ENCODE results near the gene KCNJ2. TPM values are rescaled to one million over a fixed set of nuclear protein-coding genes. Genes with fewer than 3 reads are reported as not detected.

KCNJ2 gene
- total RNA-seq, 1 experiment from 2014 or later, result 1.5 TPM

DNA sequence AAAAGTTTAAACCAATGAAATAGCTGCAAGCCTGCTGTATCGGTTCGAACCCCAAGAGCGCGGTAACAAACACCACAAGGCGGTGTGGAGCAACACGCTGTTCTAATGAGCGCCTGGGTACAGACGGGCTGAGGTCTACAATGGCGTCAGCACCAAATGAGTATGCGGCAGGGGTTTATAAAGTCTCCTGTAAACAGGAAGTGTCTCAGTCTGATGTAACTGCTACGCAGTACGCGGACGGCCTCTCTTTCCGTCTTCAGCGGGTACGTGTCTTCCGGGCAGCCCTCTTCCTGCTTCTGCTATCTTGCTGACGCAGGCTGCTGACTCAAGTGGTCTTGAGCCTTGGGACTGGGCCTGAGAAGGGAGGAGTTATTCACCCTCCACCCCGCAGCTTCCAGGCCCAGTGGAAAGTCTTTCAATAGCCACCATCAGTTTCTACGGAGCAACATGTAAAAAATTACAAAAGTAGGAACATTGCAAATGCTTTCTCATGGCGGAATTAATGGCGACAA is 40.5 kb upstream of the KCNJ2 start:
- Histone ChIP-seq H3K4me1 (ENCODE audit: control insufficient read depth, insufficient read depth, low read length) (no peaks in the 10 kb centered on the region), H3K27me3 (ENCODE audit: control insufficient read depth, insufficient read depth, low read length) (no peaks in the 10 kb centered on the region), H3K9me3 (ENCODE audit: control insufficient read depth, insufficient read depth, low read depth, low read length) (no peaks in the 10 kb centered on the region), H3K27ac (ENCODE audit: low read length) (no peak overlapping the region), H3K36me3 (ENCODE audit: control insufficient read depth, insufficient read depth, low read length) (no peaks in the 10 kb centered on the region), H3K4me3 (ENCODE audit: low read depth in 2 of 2, low read length in 2 of 2) (no peak overlapping the region)
- TF ChIP-seq POLR2AphosphoS5 (IDR thresholded peaks at IDR 0.05; ENCODE audit: low read depth, low read length), result no peak
- TF ChIP-seq TCF7L2 (IDR thresholded peaks at IDR 0.05; ENCODE audit: low read depth, low read length), result no peak
- TF ChIP-seq, protein P1, sequence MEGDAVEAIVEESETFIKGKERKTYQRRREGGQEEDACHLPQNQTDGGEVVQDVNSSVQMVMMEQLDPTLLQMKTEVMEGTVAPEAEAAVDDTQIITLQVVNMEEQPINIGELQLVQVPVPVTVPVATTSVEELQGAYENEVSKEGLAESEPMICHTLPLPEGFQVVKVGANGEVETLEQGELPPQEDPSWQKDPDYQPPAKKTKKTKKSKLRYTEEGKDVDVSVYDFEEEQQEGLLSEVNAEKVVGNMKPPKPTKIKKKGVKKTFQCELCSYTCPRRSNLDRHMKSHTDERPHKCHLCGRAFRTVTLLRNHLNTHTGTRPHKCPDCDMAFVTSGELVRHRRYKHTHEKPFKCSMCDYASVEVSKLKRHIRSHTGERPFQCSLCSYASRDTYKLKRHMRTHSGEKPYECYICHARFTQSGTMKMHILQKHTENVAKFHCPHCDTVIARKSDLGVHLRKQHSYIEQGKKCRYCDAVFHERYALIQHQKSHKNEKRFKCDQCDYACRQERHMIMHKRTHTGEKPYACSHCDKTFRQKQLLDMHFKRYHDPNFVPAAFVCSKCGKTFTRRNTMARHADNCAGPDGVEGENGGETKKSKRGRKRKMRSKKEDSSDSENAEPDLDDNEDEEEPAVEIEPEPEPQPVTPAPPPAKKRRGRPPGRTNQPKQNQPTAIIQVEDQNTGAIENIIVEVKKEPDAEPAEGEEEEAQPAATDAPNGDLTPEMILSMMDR (IDR thresholded peaks at IDR 0.05), result no peak
- TF ChIP-seq, protein P2, sequence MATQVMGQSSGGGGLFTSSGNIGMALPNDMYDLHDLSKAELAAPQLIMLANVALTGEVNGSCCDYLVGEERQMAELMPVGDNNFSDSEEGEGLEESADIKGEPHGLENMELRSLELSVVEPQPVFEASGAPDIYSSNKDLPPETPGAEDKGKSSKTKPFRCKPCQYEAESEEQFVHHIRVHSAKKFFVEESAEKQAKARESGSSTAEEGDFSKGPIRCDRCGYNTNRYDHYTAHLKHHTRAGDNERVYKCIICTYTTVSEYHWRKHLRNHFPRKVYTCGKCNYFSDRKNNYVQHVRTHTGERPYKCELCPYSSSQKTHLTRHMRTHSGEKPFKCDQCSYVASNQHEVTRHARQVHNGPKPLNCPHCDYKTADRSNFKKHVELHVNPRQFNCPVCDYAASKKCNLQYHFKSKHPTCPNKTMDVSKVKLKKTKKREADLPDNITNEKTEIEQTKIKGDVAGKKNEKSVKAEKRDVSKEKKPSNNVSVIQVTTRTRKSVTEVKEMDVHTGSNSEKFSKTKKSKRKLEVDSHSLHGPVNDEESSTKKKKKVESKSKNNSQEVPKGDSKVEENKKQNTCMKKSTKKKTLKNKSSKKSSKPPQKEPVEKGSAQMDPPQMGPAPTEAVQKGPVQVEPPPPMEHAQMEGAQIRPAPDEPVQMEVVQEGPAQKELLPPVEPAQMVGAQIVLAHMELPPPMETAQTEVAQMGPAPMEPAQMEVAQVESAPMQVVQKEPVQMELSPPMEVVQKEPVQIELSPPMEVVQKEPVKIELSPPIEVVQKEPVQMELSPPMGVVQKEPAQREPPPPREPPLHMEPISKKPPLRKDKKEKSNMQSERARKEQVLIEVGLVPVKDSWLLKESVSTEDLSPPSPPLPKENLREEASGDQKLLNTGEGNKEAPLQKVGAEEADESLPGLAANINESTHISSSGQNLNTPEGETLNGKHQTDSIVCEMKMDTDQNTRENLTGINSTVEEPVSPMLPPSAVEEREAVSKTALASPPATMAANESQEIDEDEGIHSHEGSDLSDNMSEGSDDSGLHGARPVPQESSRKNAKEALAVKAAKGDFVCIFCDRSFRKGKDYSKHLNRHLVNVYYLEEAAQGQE (IDR thresholded peaks at IDR 0.05; ENCODE audit: insufficient read depth in 1 of 2, low read depth in 2 of 2, low read length in 1 of 2), result no peak
- no peak for TF ChIP-seq SIN3A (IDR thresholded peaks at IDR 0.05; ENCODE audit: borderline replicate concordance, insufficient read depth, low read depth, low read length)
- no peak for DNase-seq (ENCODE audit: low read depth, low spot score)
- ChIA-PET CTCF (no interaction called here), POLR2A (no interaction called here)
- in situ Hi-C loops (cut with HindIII; ENCODE audit: low pct_unique_long_range_greater_than_20kb, low sequenced_read_pairs), result no loop called here
- ATAC-seq, result no peak
- intact Hi-C loops (cut with micrococcal nuclease; ENCODE audit: unreplicated experiment), result no loop called here
- no TSS peak for BruUV-seq (replicated peaks)

DNA sequence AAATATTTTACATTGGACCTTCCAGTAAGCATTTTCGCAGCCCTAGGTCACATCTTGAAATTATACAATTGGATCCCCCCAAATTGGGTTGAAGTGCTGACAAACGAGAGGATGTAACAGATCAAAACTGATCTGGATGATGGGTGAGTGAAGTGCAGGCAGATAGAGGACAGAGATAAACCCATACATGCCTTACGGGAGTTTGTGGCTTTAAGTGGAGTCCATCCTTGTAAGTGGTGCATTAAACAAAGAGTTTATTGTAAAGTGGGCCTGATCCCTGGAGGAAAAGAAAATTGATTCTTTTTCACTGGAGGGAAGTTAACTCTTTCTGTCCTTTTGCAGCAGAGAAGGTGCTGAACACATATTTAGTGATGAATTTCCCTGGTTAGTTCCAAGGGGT is 39.0 kb upstream of the KCNJ2 start:
- in situ Hi-C loops (cut with HindIII; ENCODE audit: low pct_unique_long_range_greater_than_20kb, low sequenced_read_pairs), result no loop called here
- H3K27ac ChIP-seq (ENCODE audit: low read length), result no peak overlapping the region
- BruUV-seq (replicated peaks), result no TSS peak
- TF ChIP-seq, protein P1 (IDR thresholded peaks at IDR 0.05), result no peak
- no peak for TF ChIP-seq TCF7L2 (IDR thresholded peaks at IDR 0.05; ENCODE audit: low read depth, low read length)
- TF ChIP-seq SIN3A (IDR thresholded peaks at IDR 0.05; ENCODE audit: borderline replicate concordance, insufficient read depth, low read depth, low read length), result no peak
- TF ChIP-seq, protein P2 (IDR thresholded peaks at IDR 0.05; ENCODE audit: insufficient read depth in 1 of 2, low read depth in 2 of 2, low read length in 1 of 2), result no peak
- TF ChIP-seq POLR2AphosphoS5 (IDR thresholded peaks at IDR 0.05; ENCODE audit: low read depth, low read length), result no peak
- no peak for DNase-seq (ENCODE audit: low read depth, low spot score)
- intact Hi-C loops (cut with micrococcal nuclease; ENCODE audit: unreplicated experiment), result no loop called here
- ATAC-seq, result no peak
- no peaks in the 10 kb centered on the region for H3K9me3 ChIP-seq (ENCODE audit: control insufficient read depth, insufficient read depth, low read depth, low read length)
- H3K4me1 ChIP-seq (ENCODE audit: control insufficient read depth, insufficient read depth, low read length), result no peaks in the 10 kb centered on the region
- no peaks in the 10 kb centered on the region for H3K36me3 ChIP-seq (ENCODE audit: control insufficient read depth, insufficient read depth, low read length)
- H3K4me3 ChIP-seq (ENCODE audit: low read depth in 2 of 2, low read length in 2 of 2), result no peak overlapping the region
- CTCF ChIA-PET, result no interaction called here
- POLR2A ChIA-PET, result no interaction called here
- H3K27me3 ChIP-seq (ENCODE audit: control insufficient read depth, insufficient read depth, low read length), result no peaks in the 10 kb centered on the region
